HK-2 (cell line): ENCODE measurements around the gene NXPE4.

ENCODE experiments used
- DNase-seq: peaks from one replicate; pipeline ENCODE4 v3.0.0-alpha.2; 2018; ENCODE audit not compliant: unreplicated experiment

NXPE4 gene

DNA sequence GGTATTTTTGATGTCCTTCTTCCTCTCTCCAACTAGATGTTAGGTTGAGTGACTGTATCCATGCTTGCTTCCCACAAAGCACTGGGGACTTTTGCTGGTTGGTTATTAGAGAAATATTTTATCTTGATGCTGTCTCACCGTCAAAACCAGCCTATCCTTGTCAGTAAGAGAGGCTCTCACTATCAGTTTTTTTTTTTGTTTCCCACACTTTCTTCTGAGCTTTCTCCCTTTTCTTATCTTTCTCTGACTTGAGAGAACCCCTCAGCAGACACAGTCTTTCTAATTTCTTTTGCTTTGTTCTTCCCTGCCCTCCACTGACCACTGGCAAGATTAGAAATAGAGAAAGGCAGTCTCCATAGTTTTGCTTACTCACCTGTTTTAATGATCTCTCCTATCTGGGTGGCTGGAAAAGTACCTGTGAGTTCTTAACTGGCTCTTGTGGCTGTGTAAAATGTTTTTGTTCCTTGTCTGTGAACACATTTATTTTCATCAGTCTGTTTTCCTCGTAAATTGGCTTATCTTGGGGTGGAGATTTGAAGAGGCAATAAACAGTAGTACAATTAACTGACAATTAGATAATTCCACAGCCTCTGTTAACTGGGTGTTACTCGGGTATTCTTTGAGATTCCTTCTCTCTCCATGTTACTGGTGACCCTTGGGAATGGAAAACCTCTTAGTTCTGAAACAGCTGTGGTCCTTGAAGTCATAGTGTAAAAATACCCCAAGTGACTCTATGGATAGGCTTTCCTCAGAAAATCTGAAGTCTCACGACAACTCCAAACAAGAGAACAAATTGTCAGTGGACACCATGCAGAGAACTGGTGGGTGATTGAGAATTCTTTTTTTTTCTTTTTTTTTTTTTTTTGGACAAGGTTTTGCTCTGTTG lies 35.9 kb downstream of the NXPE4 start, which contains the start of gene NXPE1:
NXPE1 (minus strand) TSS at position 457 of the 886 bp plus-strand sequence. CDS start 8,680 bp downstream, outside the sequence.
- no peak for DNase-seq

DNA sequence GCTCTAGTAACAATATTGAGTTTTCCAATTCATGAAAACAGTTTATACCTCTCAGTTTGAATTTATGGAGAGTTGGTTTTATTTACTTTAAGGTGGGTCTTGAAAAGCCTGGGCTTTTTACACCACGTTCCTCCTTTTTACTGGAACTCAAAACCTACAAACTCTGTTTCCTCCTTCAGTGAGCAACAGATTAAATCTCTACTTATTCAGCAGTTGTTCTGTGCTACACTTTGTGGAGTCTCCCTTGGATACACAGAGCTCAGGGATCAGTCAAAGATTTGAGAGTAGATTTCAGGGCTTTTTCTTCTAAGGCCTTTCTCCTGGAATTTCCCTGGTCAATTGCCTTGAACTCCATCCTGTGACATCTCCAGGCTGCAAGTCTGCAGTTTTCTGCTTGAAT lies 39.5 kb downstream of the NXPE4 start:
- DNase-seq, result no peak

DNA sequence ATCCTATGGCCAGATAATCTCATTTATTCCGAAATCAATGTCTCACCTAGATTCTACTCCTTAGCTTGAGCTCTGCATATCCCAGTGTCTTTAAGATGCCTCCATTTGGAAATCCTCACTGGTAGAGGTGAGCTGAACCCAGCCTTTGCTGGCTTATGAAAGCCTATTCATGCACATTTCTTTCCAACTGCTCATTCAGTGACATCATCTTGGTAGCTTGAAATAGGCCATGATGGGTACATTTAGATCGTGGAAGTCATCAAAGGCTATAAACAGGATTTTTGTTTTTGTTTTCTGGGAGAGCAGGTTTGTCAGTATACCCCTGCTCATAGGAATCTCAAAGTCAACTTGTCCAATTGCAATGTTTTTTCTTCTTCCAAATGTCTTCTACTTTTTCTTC lies 41.9 kb downstream of the NXPE4 start:
- no peak for DNase-seq

DNA sequence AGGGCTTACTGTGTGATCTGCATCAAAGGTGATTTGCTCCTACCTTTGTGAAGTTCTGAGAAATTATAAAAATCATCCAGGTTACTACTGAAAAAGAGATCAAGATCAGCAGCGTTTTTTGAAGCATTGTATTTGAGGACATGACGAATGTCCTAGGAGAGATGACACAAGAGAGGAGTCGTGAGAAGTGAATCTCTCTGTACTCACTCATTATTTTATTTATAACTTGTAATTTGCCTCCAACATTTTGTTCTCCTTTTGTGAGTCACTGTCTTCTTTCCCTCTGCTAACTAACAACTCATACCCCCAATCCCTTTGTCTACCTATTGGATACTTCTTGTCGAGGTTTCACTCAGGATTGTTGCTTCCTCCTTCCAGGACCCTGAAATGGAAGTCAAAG lies 44.5 kb downstream of the NXPE4 start:
- no peak for DNase-seq

DNA sequence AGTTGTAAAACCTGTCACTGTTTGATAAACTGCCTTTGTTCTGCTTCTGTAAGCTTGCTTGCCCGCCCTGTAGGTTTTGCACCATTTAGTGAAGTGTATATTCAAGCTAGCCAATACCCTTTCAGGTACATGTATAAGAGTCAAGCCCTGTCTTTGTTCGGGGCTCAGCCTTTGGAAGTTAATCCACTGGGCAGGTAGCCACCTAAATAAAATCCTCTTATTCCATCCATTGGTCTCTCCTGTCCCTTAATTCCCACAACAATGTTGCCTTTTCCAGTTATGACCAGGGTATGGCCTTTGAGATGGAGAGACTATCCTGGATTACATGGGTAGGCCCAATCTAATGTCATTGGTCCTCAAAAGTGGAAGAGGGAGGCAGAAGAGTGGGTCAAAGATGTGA lies 69.9 kb downstream of the NXPE4 start:
- DNase-seq, result no peak

DNA sequence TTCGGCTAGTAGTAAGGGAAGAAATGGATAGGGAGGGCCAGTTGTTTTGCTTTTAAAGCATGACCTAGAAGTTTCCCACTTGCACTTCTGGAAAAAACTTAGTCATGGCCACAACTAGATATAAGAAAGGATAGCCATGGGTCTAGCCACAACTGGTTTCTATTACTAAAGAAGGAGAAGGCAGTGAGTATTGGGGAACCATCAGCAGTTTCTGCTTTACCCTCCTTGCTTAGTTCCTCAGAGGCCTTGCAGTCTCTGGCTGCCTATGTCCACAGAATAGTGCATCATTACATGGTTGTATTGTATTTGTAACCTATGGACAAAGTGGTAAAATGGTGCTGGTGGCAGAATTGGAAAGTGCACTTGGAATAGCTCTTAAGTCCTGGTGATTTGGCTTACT lies 71.5 kb downstream of the NXPE4 start:
- DNase-seq, result no peak

DNA sequence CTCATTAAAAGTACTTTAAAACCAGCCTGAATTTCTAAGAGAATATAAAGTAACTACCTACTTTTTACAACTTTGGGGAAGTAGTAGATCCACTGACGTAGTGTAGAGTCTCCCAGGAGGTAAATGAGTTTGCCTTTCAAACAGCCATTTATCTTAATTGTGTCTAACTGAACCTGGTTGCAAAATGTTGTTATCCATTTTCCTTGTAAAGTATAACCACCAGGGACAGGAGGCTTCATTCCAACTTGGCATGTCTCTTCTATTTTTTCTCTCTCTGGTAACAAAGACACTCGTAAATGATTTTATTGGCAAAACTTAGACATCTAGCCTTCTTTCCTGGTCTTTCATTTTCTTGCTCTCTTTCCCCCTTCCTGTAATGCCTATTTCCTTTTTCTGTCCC lies 72.8 kb downstream of the NXPE4 start:
- DNase-seq, result no peak
